HUES48 (cell line): ENCODE measurements around the gene PRSS16.
A peak's percentile ranks its signal among the peaks of the same experiment; 100 is the strongest.

Experiments used
- H3K27ac ChIP-seq: one replicate; pipeline ENCODE4 v1.7.0; 2013; ENCODE audit warnings: low read depth, low read length, inconsistent platforms
- H3K27me3 ChIP-seq: 2 replicates; pipeline ENCODE4 v1.6.1; 2013; ENCODE audit warnings: mild to moderate bottlenecking, low read length; ENCODE audit not compliant: control insufficient read depth, insufficient read depth
- H3K36me3 ChIP-seq: 2 replicates; pipeline ENCODE4 v1.6.1; 2013; ENCODE audit warnings: low read length; ENCODE audit not compliant: control insufficient read depth, insufficient read depth
- H3K4me1 ChIP-seq: 2 replicates; pipeline ENCODE4 v1.6.1; 2013; ENCODE audit warnings: mild to moderate bottlenecking, low read length; ENCODE audit not compliant: control insufficient read depth, insufficient read depth
- H3K4me3 ChIP-seq: 2 replicates; pipeline ENCODE4 v1.5.1; 2013; ENCODE audit warnings: mild to moderate bottlenecking, low read depth, low read length
- H3K9ac ChIP-seq: 2 replicates; pipeline ENCODE4 v1.6.1; 2013; ENCODE audit warnings: mild to moderate bottlenecking, low read depth, low read length, moderate library complexity
- H3K9me3 ChIP-seq: 2 replicates; pipeline ENCODE4 v1.6.1; 2013; ENCODE audit warnings: low read length; ENCODE audit not compliant: control insufficient read depth, insufficient read depth

PRSS16 gene

DNA sequence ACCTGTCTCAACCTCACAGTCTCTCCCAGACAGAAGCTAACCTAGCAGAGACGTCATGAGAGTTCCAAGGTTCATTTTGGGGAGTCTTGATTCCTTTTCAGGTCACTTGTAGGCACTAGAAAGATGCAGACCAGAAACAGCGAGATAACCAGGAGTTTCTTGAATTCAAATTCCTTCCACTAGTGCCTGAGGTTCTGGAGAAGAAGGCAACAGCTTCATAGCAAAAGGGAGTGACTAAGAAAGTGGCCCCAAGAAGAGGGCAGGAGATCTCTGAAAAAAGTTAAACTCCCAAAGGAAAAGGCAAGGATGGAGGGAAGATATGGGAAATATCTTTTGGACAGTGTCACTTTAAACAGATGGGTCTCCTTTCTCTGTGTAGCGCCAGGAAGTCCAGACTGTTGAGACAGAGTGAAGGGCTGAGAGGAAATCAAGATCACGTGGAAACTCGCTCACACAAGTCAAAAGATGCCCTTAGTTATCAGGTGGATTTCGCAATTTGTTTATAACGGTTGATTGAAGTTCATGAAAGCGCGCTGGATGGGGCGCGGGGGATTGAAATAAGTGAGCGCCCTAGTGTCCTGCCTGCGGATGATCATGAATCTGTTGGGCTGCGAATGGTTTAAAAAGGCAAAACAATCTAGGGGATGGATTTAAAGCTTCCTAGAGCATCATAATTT lies 4.8 kb upstream of the PRSS16 start:
- no peaks in the 10 kb centered on the region for H3K36me3 ChIP-seq
- H3K27me3 ChIP-seq = peaks cover 14% of the 10 kb centered on the region
- no peak overlapping the region for H3K9ac ChIP-seq
- no peaks in the 10 kb centered on the region for H3K9me3 ChIP-seq
- H3K4me1 ChIP-seq = no peaks in the 10 kb centered on the region
- H3K27ac ChIP-seq = no peak overlapping the region
- H3K4me3 ChIP-seq = no peak overlapping the region

DNA sequence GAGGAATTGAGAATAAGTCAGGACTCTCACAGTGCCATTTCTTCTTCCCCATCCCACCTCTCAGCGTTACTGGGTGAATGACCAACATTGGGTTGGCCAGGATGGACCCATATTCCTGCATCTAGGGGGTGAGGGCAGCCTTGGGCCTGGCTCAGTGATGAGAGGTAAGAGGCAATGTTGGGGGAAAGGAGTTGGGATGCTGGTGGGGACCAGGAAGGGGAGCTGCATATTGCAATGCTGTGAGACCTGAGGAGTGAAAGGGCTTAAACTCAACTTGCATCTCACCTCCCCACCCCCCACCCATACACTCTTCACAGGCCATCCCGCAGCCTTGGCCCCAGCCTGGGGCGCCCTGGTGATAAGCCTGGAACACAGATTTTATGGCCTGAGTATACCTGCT lies 1.3 kb downstream of the PRSS16 start:
- H3K4me3 ChIP-seq = no peak overlapping the region
- H3K36me3 ChIP-seq = no peaks in the 10 kb centered on the region
- no peaks in the 10 kb centered on the region for H3K9me3 ChIP-seq
- H3K27me3 ChIP-seq = peaks cover 12% of the 10 kb centered on the region
- no peak overlapping the region for H3K9ac ChIP-seq
- peaks cover 4% of the 10 kb centered on the region; the same call in 1 of the 2 replicates for H3K4me1 ChIP-seq
- no peak overlapping the region for H3K27ac ChIP-seq

DNA sequence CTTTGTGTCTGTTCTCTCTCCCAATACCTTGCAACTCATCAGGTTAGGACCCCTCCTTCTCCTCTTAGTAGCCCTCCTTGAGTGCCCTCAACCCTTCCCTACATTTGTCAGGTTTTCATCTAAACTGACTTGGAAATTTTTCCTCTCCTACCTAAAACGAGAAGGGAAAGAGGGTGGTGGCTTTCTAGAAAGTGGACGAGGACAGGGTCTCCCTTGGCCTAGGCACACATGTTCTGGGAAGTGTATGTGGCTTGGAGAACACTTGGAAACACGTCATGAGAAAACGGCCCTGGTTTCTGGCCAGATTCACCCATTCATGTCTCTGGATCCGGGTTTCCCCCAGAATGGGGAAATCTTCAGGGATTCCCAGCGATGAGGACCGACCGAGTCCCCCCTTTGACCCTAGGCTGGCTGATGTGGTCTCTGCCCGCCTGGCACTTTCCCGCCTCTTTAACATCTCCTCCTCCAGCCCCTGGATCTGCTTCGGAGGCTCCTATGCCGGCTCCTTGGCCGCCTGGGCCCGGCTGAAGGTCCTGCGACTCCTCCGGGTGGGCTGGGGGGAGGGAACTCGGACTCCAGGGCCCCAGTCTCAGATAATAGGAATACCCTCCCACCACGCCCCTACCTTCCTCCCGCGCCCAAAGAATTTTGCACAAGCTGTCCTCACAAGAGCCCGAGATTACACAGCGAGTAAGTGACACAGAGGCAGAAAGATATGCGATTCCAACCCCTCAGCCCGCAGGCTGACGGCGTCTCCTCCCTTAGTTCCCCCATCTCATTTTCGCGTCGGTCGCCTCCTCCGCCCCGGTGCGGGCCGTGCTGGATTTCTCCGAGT lies 3.0 kb downstream of the PRSS16 start:
- Histone ChIP-seq H3K27me3 (peaks cover 12% of the 10 kb centered on the region), H3K27ac (peak overlapping the region; percentile 84), H3K9ac (peak overlapping the region; percentile 78)

DNA sequence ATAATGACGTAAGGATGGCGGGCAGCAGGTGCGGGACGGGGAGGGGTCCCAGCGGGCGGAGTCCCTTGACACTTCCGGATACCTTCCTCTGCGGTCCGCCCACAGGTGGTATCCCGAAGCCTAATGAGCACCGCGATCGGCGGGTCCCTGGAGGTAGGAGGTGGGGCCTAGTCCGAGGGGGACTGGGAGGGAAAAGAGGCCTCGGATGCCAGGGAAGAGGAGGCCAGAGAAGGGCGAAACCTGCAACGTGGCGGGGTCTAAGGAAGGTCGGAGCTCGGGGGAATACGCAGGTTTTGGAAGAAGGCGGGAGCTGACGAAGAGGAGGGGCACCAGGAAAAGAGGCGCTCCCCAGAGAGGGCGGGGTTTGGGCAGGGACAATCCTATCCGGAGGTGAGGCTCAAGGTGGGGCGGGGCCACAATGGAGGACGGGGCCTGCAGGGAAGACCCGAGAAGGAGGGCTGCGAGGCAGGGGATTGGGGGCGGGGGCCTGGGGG lies 3.7 kb downstream of the PRSS16 start:
- Histone ChIP-seq H3K4me1 (peaks cover 4% of the 10 kb centered on the region; the same call in 1 of the 2 replicates), H3K4me3 (peak overlapping the region; percentile 96), H3K9me3 (no peaks in the 10 kb centered on the region), H3K36me3 (no peaks in the 10 kb centered on the region), H3K9ac (peak overlapping the region; percentile 78), H3K27me3 (peaks cover 12% of the 10 kb centered on the region), H3K27ac (peak overlapping the region; percentile 84)

More for the DNA sequence above, 3.0 kb downstream of the PRSS16 start:
- H3K4me1 ChIP-seq = peaks cover 4% of the 10 kb centered on the region; the same call in 1 of the 2 replicates
- H3K36me3 ChIP-seq = no peaks in the 10 kb centered on the region
- H3K9me3 ChIP-seq = no peaks in the 10 kb centered on the region
- H3K4me3 ChIP-seq = peak overlapping the region; percentile 96

GRCh38 chr6:27251606-27252251 lies 4.2 kb downstream of the PRSS16 start:
- peak overlapping the region; percentile 75 for H3K9ac ChIP-seq
- peak overlapping the region; percentile 96 for H3K4me3 ChIP-seq
- H3K9me3 ChIP-seq = no peaks in the 10 kb centered on the region
- peaks cover 12% of the 10 kb centered on the region for H3K27me3 ChIP-seq
- no peaks in the 10 kb centered on the region for H3K36me3 ChIP-seq
- H3K27ac ChIP-seq = peak overlapping the region; percentile 80
- H3K4me1 ChIP-seq = peaks cover 4% of the 10 kb centered on the region; the same call in 1 of the 2 replicates

- Histone ChIP-seq H3K36me3 (no peaks in the 10 kb centered on the region), H3K4me1 (peaks cover 4% of the 10 kb centered on the region; the same call in 1 of the 2 replicates), H3K4me3 (no peak overlapping the region), H3K9me3 (no peaks in the 10 kb centered on the region), H3K27ac (no peak overlapping the region), H3K9ac (no peak overlapping the region), H3K27me3 (peaks cover 5% of the 10 kb centered on the region)
These were observed 7.1 kb downstream of the PRSS16 start for GRCh38 chr6:27254566-27254965.

- no peaks in the 10 kb centered on the region for H3K9me3 ChIP-seq
- no peaks in the 10 kb centered on the region for H3K4me1 ChIP-seq
- no peak overlapping the region for H3K4me3 ChIP-seq
- H3K9ac ChIP-seq = no peak overlapping the region
- H3K27ac ChIP-seq = no peak overlapping the region
- H3K36me3 ChIP-seq = no peaks in the 10 kb centered on the region
- H3K27me3 ChIP-seq = no peaks in the 10 kb centered on the region
These were observed 8.4 kb downstream of the PRSS16 start for GRCh38 chr6:27255866-27256265.

GRCh38 chr6:27260369-27260768 lies 12.9 kb downstream of the PRSS16 start:
- Histone ChIP-seq H3K9ac (peak overlapping the region; percentile 30), H3K9me3 (no peaks in the 10 kb centered on the region), H3K4me3 (peak overlapping the region; percentile 83), H3K4me1 (no peaks in the 10 kb centered on the region), H3K36me3 (no peaks in the 10 kb centered on the region), H3K27me3 (no peaks in the 10 kb centered on the region), H3K27ac (peak overlapping the region; percentile 7)

GRCh38 chr6:27260836-27261375 lies 13.4 kb downstream of the PRSS16 start:
- H3K27me3 ChIP-seq = no peaks in the 10 kb centered on the region

GRCh38 chr6:27263886-27264285 lies 16.4 kb downstream of the PRSS16 start:
- H3K27ac ChIP-seq = no peak overlapping the region
- peaks cover 20% of the 10 kb centered on the region for H3K27me3 ChIP-seq
- H3K4me1 ChIP-seq = no peaks in the 10 kb centered on the region
- no peak overlapping the region for H3K4me3 ChIP-seq
- no peaks in the 10 kb centered on the region for H3K36me3 ChIP-seq
- H3K9ac ChIP-seq = no peak overlapping the region
- no peaks in the 10 kb centered on the region for H3K9me3 ChIP-seq

More at GRCh38 chr6:27260836-27261375, 13.4 kb downstream of the PRSS16 start:
- Histone ChIP-seq H3K36me3 (no peaks in the 10 kb centered on the region), H3K4me3 (peak overlapping the region; percentile 83), H3K9ac (0 out of 2 replicates have a peak overlapping the region, but pooled peaks have one; percentile 22), H3K4me1 (no peaks in the 10 kb centered on the region), H3K9me3 (no peaks in the 10 kb centered on the region), H3K27ac (peak overlapping the region; percentile 7)
